GM12878 (cell line): ENCODE results near the gene RHNO1. TPM values are rescaled to one million over a fixed set of nuclear protein-coding genes. Genes with fewer than 3 reads are reported as not detected.

Source experiments
- ATAC-seq: fragments of 200-7000 bp; cut with Tn5 transposase; 3 replicates; pipeline ENCODE4 v1.9.1; 2020; ENCODE audit warnings: mild to moderate bottlenecking, moderate library complexity
- BruUV-seq: library from RNA; stranded (reverse); fragments of 400-500 nt; replicated peaks from 2 replicates; lab custom pipeline; 2021; lab: Mats Ljungman, UMichigan
- CTCF ChIA-PET: fragments of 300-600 bp; sonication (Branson Sonifier 250); formaldehyde crosslinking; extraction: SDS; loops from one replicate; lab custom pipeline; 2021; ENCODE audit warnings: inconsistent platforms; lab: Yijun Ruan, JAX
- POLR2A ChIA-PET: fragments of 350-600 bp; formaldehyde crosslinking; extraction: SDS; loops from one replicate; lab custom pipeline; 2021; ENCODE audit warnings: inconsistent platforms; lab: Charles Lee
- RAD21 ChIA-PET: fragments of 300-600 bp; sonication (Branson Sonifier 250); formaldehyde crosslinking; loops from one replicate; lab custom pipeline; 2023; ENCODE audit warnings: antibody characterized with exemption; ENCODE audit not compliant: unreplicated experiment; lab: Charles Lee
- SMC1A ChIA-PET: fragments of 300-600 bp; sonication (Branson Sonifier 250); formaldehyde crosslinking; loops from one replicate; lab custom pipeline; 2023; ENCODE audit not compliant: unreplicated experiment, uncharacterized antibody; lab: Charles Lee
- DNase-seq: peaks from one replicate; pipeline ENCODE4 v3.0.0-alpha.2; 2011; ENCODE audit warnings: low read depth, low spot score
- FAIRE-seq: peaks from 3 replicates; lab custom pipeline; 2011; peaks lifted over from hg19 to GRCh38; lab: Jason Lieb, UNC
- H2AFZ ChIP-seq: 2 replicates; pipeline ENCODE4 v1.6.0; 2011; ENCODE audit warnings: low read depth, low read length, control low read depth; ENCODE audit not compliant: control insufficient read depth
- H3K27ac ChIP-seq: 2 replicates; pipeline ENCODE4 v1.5.1; 2011; ENCODE audit warnings: control low read depth; ENCODE audit not compliant: control insufficient read depth, insufficient read depth
- H3K27me3 ChIP-seq, 2 experiments: replicated peaks in 1 of 2; 2 replicates each; pipeline versions ENCODE4 v1.6.0 to v1.6.1; 2011; ENCODE audit warnings: low read length in 1 of 2; ENCODE audit not compliant: control insufficient read depth in 2 of 2, insufficient read depth in 2 of 2
- H3K36me3 ChIP-seq, 2 experiments: 2 replicates each; pipeline ENCODE4 v1.5.1; 2011; ENCODE audit warnings: low read length in 1 of 2; ENCODE audit not compliant: control insufficient read depth in 2 of 2, insufficient read depth in 2 of 2
- H3K4me1 ChIP-seq: 2 replicates; pipeline ENCODE4 v1.6.1; 2011; ENCODE audit warnings: mild to moderate bottlenecking, low read length, moderate library complexity, mixed read lengths; ENCODE audit not compliant: control insufficient read depth, insufficient read depth
- H3K4me2 ChIP-seq: 2 replicates; pipeline ENCODE4 v1.6.0; 2011; ENCODE audit warnings: control low read depth; ENCODE audit not compliant: control insufficient read depth, insufficient read depth
- H3K4me3 ChIP-seq: fragments of 200-600 bp; sonication (generic); 2 replicates; pipeline ENCODE4 v1.5.1; 2016
- H3K79me2 ChIP-seq: 2 replicates; pipeline ENCODE4 v1.6.0; 2011; ENCODE audit warnings: low read length; ENCODE audit not compliant: control insufficient read depth, insufficient read depth
- H3K9ac ChIP-seq: 2 replicates; pipeline ENCODE4 v1.8.0; 2011; ENCODE audit warnings: low read length, control low read depth, mixed read lengths; ENCODE audit not compliant: control insufficient read depth, insufficient read depth
- H3K9me3 ChIP-seq: replicated peaks from 3 replicates; pipeline ENCODE4 v1.5.1; 2011; ENCODE audit warnings: mild to moderate bottlenecking, low read length; ENCODE audit not compliant: control insufficient read depth, insufficient read depth
- H4K20me1 ChIP-seq: 2 replicates; pipeline ENCODE4 v1.6.0; 2011; ENCODE audit not compliant: control insufficient read depth, insufficient read depth
- CBX5 ChIP-seq: sonication (generic); IDR thresholded peaks from 2 replicates; pipeline ENCODE4 v1.6.1; 2016; ENCODE audit warnings: low read depth, moderate library complexity, mild to moderate bottlenecking, inconsistent platforms
- CHD1 ChIP-seq: IDR thresholded peaks from 2 replicates; pipeline ENCODE4 v1.6.1; 2012; ENCODE audit warnings: low read depth, low read length, improper control_type of control experiment
- CREB1 ChIP-seq: IDR thresholded peaks from 2 replicates; pipeline ENCODE4 v1.6.1; 2012; ENCODE audit warnings: low read depth, mild to moderate bottlenecking, inconsistent platforms
- ESRRA ChIP-seq: IDR thresholded peaks from 2 replicates; pipeline ENCODE4 v1.6.1; 2012; ENCODE audit warnings: mild to moderate bottlenecking, low read length, improper control_type of control experiment
- FOXK2 ChIP-seq: fragments of 450-650 bp; IDR thresholded peaks from 2 replicates; pipeline ENCODE4 v1.6.1; 2017; ENCODE audit warnings: mild to moderate bottlenecking, moderate library complexity
- FOXM1 ChIP-seq: IDR thresholded peaks from 2 replicates; pipeline ENCODE4 v1.6.1; 2012; ENCODE audit warnings: low read depth, mild to moderate bottlenecking, inconsistent platforms, low read length, moderate library complexity
- HCFC1 ChIP-seq: fragments of 150-350 bp; IDR thresholded peaks from 2 replicates; pipeline ENCODE4 v1.6.1; 2014; ENCODE audit warnings: low read length
- MXI1 ChIP-seq: fragments of 150-350 bp; IDR thresholded peaks from 2 replicates; pipeline ENCODE4 v1.6.1; 2011; ENCODE audit warnings: low read depth, mild to moderate bottlenecking, inconsistent platforms, low read length, improper control_type of control experiment
- NFYB ChIP-seq: IDR thresholded peaks from 2 replicates; pipeline ENCODE4 v1.6.1; 2011; ENCODE audit warnings: low read depth, mild to moderate bottlenecking, low read length, improper control_type of control experiment, moderate library complexity; ENCODE audit not compliant: insufficient read depth
- SRF ChIP-seq, 2 experiments: IDR thresholded peaks; 2 replicates each; pipeline ENCODE4 v1.6.1; 2011; ENCODE audit warnings: low read depth in 2 of 2, low read length in 2 of 2, mild to moderate bottlenecking in 1 of 2, moderate library complexity in 1 of 2
- TBL1XR1 ChIP-seq: IDR thresholded peaks from 2 replicates; pipeline ENCODE4 v1.6.1; 2012; ENCODE audit warnings: low read depth, low read length, improper control_type of control experiment
- ZNF274 ChIP-seq: IDR thresholded peaks from one replicate; pipeline ENCODE4 v1.8.0; 2011; ENCODE audit not compliant: insufficient read length, insufficient read depth
- ZNF622 ChIP-seq: fragments of 450-650 bp; IDR thresholded peaks from 2 replicates; pipeline ENCODE4 v1.6.1; 2017; ENCODE audit warnings: mild to moderate bottlenecking, inconsistent platforms
- WGBS: methylation state at CpG from one replicate; pipeline ENCODE4 v1.1.6; 2016; ENCODE audit warnings: low lambda C conversion rate; ENCODE audit not compliant: insufficient replicate concordance, insufficient coverage; ENCODE audit errors: missing lambda C conversion rate; 5-methylcytosine and 5-hydroxymethylcytosine counted together
- in situ Hi-C: fragments of 300-500 bp; cut with MboI; formaldehyde crosslinking; loops from 9 replicates; pipeline ENCODE4 v1.14.3; 2018; ENCODE audit warnings: mixed read lengths
- intact Hi-C: fragments of 100-400 bp; cut with micrococcal nuclease; formaldehyde crosslinking; loops from one replicate; pipeline ENCODE4 v1.14.2; 2022; ENCODE audit not compliant: unreplicated experiment
- polyA plus RNA-seq, 11 experiments: library from polyadenylated mRNA; depleted of rRNA in 4 of 11; unstranded in 6 of 11; stranded (reverse) in 5 of 11; fragments of >200 nt; fragmentation: Nextera tagmentation in 4 of 11; fragmentation: Illumina TruSeq in 1 of 11; extraction: Ambion mirVana in 4 of 11; extraction: Trizol in 1 of 11; gene quantifications; 1 replicate in 1 of 11; 2 replicates in 10 of 11; pipeline versions ENCODE4 v1.2.1 to v1.2.3, GENCODE V29; 2011 to 2016; ENCODE audit warnings: inconsistent platforms in 2 of 11, missing spikeins in 2 of 11, low read depth in 1 of 11
- total RNA-seq, 4 experiments: library from RNA; depleted of rRNA in 3 of 4; stranded (reverse); fragments of >200 nt in 3 of 4; fragmentation: Illumina TruSeq in 1 of 4; extraction: Trizol in 1 of 4; gene quantifications; 2 replicates each; pipeline versions ENCODE4 v1.2.1 to v1.2.3, GENCODE V29; 2013 to 2021
- TF ChIP-seq, protein P1 (sequence below): fragments of 450-650 bp; IDR thresholded peaks from 2 replicates; pipeline ENCODE4 v1.6.1; 2017; ENCODE audit warnings: mild to moderate bottlenecking, low read depth, inconsistent platforms; ENCODE audit not compliant: poor library complexity, severe bottlenecking
- TF ChIP-seq, protein P2 (sequence below): IDR thresholded peaks from 2 replicates; pipeline ENCODE4 v1.6.1; 2012; ENCODE audit warnings: low read depth, low read length, improper control_type of control experiment

Gene RHNO1
- total and polyA plus RNA-seq, 10 of the 15 experiments (the other 5 are each of a cell fraction or from before 2014, with no cell fraction given), result 27.9 to 91.6 (median 49.3) TPM

DNA sequence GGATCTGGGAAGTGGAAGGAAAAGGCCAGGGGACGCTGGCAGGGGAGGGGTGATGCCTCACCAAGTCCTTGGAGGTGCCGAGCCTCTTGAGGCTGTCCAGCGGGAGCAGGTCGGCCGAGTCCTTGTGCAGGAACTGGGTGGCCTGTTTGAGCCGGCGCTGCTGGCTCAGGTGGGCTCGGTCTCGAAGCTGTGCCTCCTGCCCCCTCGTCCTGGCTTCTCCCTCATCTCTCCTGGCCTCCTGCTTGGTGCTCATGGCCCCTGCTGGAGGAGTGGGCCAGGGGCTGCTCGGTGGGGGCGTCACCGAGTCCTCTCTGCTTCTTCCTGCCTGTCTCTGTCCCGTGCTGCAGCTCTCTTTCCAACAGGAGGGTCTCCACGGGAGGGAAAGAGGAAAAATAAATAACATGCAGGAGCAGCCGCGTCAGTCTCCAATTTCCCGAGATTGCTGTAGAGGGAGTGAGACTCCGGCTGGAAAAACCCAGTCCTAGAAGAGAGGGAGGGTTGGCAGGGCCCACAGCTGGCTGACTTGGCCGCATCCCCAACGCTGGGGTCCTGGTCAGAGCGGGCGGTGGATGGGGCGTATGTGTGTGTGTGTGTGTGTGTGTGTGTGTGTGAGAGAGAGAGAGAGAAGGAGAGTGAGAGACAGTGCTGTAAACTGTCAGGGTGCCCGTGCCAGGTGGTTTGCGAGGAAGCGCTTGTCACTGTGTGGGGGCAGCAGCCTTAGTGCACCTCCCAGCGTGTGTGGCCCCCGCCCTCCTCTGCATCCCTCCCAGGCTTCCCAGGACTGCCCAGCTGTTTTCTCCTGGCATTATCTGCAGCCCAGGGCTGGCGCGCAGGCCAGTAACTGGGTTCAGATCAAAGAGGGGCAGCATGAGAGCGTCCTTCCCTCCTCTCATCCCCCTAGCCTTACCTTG, 42.2 kb upstream of the RHNO1 start, which contains the start of gene NRIP2:
Gene NRIP2 (minus strand): TSS at position 455 of the 911 bp plus-strand sequence. CDS start 52 bp downstream, at position 403.
- WGBS, result 79% methylated on average over 29 of the region's 32 CpGs

More for the DNA sequence above, 42.2 kb upstream of the RHNO1 start, which contains the start of gene NRIP2:
- H2AFZ ChIP-seq, result no peak within 1 kb of the TSS
- DNase-seq (no peak), FAIRE-seq (no peak), ATAC-seq (no peak)
- in situ Hi-C loops (no loop called here), intact Hi-C loops (no loop called here)
- H3K4me2 ChIP-seq, result no peak within 1 kb of the TSS
- no peaks in the 10 kb centered on the region for H3K79me2 ChIP-seq
- TF ChIP-seq NFYB (no peak), SRF (IDR thresholded peaks at IDR 0.05; ENCODE audit: low read depth in 2 of 2, low read length in 2 of 2) (no peak), CREB1 (no peak), TBL1XR1 (no peak), CHD1 (no peak), ESRRA (no peak), FOXM1 (no peak), FOXK2 (no peak), MXI1 (no peak), HCFC1 (no peak), CBX5 (no peak), ZNF622 (no peak), ZNF274 (no peak)
- TF ChIP-seq, protein P1, sequence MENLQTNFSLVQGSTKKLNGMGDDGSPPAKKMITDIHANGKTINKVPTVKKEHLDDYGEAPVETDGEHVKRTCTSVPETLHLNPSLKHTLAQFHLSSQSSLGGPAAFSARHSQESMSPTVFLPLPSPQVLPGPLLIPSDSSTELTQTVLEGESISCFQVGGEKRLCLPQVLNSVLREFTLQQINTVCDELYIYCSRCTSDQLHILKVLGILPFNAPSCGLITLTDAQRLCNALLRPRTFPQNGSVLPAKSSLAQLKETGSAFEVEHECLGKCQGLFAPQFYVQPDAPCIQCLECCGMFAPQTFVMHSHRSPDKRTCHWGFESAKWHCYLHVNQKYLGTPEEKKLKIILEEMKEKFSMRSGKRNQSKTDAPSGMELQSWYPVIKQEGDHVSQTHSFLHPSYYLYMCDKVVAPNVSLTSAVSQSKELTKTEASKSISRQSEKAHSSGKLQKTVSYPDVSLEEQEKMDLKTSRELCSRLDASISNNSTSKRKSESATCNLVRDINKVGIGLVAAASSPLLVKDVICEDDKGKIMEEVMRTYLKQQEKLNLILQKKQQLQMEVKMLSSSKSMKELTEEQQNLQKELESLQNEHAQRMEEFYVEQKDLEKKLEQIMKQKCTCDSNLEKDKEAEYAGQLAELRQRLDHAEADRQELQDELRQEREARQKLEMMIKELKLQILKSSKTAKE, result no peak
- TF ChIP-seq, protein P2, sequence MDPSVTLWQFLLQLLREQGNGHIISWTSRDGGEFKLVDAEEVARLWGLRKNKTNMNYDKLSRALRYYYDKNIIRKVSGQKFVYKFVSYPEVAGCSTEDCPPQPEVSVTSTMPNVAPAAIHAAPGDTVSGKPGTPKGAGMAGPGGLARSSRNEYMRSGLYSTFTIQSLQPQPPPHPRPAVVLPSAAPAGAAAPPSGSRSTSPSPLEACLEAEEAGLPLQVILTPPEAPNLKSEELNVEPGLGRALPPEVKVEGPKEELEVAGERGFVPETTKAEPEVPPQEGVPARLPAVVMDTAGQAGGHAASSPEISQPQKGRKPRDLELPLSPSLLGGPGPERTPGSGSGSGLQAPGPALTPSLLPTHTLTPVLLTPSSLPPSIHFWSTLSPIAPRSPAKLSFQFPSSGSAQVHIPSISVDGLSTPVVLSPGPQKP, result no peak
- ChIA-PET RAD21 (no interaction called here), CTCF (no interaction called here), SMC1A (no interaction called here), POLR2A (no interaction called here)
- no TSS peak for BruUV-seq
- no peak within 1 kb of the TSS for H3K4me3 ChIP-seq
- H3K9ac ChIP-seq, result no peak within 1 kb of the TSS
- no peaks in the 10 kb centered on the region for H3K27me3 ChIP-seq
- peaks cover 0 to 2% of the 10 kb centered on the region in 2 experiments; a peak in 3 of 4 replicates for H3K36me3 ChIP-seq
- H4K20me1 ChIP-seq, result no peaks in the 10 kb centered on the region
- H3K4me1 ChIP-seq, result no peaks in the 10 kb centered on the region
- H3K9me3 ChIP-seq, result no peaks in the 10 kb centered on the region
- no peak within 1 kb of the TSS for H3K27ac ChIP-seq
